NCI-H82 treated with DMSO at 0.1 percent for 48 hours (cell line): ENCODE data around the gene ZNF77.
"Not testable (repeated sequence)": the region's sequence is repeated elsewhere in the genome, so short reads cannot be mapped to it uniquely, and the experiment has no call there.

ENCODE experiments used
- DNase-seq: peaks from one replicate; lab custom pipeline; 2025; ENCODE audit not compliant: unreplicated experiment; lab: John Stamatoyannopoulos, UW

Gene ZNF77

GRCh38 chr19:2970201-2970835 is 25.5 kb upstream of the ZNF77 start:
- no peak for DNase-seq

- peak; percentile 35 for DNase-seq
Measured at GRCh38 chr19:2969104-2969504, 24.3 kb upstream of the ZNF77 start.

GRCh38 chr19:2967972-2968371 is 23.2 kb upstream of the ZNF77 start:
- no peak for DNase-seq

- DNase-seq: no peak
Measured at GRCh38 chr19:2964874-2965273, 20.1 kb upstream of the ZNF77 start.

- DNase-seq: not testable (repeated sequence)
Measured at GRCh38 chr19:2963631-2964030, 18.9 kb upstream of the ZNF77 start.

GRCh38 chr19:2963122-2963521 is 18.4 kb upstream of the ZNF77 start:
- no peak for DNase-seq

- DNase-seq: peak; percentile 43
Measured at GRCh38 chr19:2962018-2962670, 17.4 kb upstream of the ZNF77 start.

- DNase-seq: no peak
Measured at GRCh38 chr19:2960120-2960519, 15.3 kb upstream of the ZNF77 start.

GRCh38 chr19:2957160-2957559 is 12.4 kb upstream of the ZNF77 start:
- DNase-seq: no peak

- no peak for DNase-seq
Measured at GRCh38 chr19:2952953-2953481, 8.2 kb upstream of the ZNF77 start.

GRCh38 chr19:2950286-2951124 is 5.7 kb upstream of the ZNF77 start:
- peak; percentile 95 for DNase-seq

GRCh38 chr19:2949939-2950285 is 5.1 kb upstream of the ZNF77 start:
- DNase-seq: no peak

GRCh38 chr19:2945575-2946184 is 909 bp upstream of the ZNF77 start:
- no peak for DNase-seq

- no peak for DNase-seq
Measured at GRCh38 chr19:2944403-2944774, 382 bp downstream of the ZNF77 start.

GRCh38 chr19:2942928-2943640 is 1.7 kb downstream of the ZNF77 start:
- no peak for DNase-seq

GRCh38 chr19:2935863-2936262 is 8.9 kb downstream of the ZNF77 start:
- not testable (repeated sequence) for DNase-seq

GRCh38 chr19:2933490-2933910 is 11.3 kb downstream of the ZNF77 start:
- no peak for DNase-seq

- no peak for DNase-seq
Measured at GRCh38 chr19:2927032-2927430, 17.7 kb downstream of the ZNF77 start.

- DNase-seq: no peak
Measured at GRCh38 chr19:2926341-2927031, 18.3 kb downstream of the ZNF77 start.

GRCh38 chr19:2923510-2923909 is 21.3 kb downstream of the ZNF77 start:
- DNase-seq: no peak
